Activated T-helper 1 cell treated with anti-CD3 and anti-CD28 coated beads, Interleukin-12 subunit alpha, Interleukin-12 subunit beta, Interleukin-2, Interleukin-4 antibody, amounts not matched to agents 30 ng/mL and 10 ng/mL and 1 ng/mL, durations not matched to agents 14 hours and 24 hours and 36 hours (primary cell): Measurements from ENCODE around the gene DIRAS1. TPM values are rescaled to one million over a fixed set of nuclear protein-coding genes. Genes with fewer than 3 reads are reported as not detected.
"Not testable (repeated sequence)": the region's sequence is repeated elsewhere in the genome, so short reads cannot be mapped to it uniquely, and the experiment has no call there.

ENCODE experiments used
- DNase-seq: peaks from one replicate; pipeline ENCODE4 v3.0.0; 2021; ENCODE audit warnings: low spot score
- H3K27ac Mint-ChIP-seq: one replicate; pipeline ENCODE4 v1.8.0; 2021; ENCODE audit warnings: mild to moderate bottlenecking, mixed read lengths
- H3K27me3 Mint-ChIP-seq: one replicate; pipeline ENCODE4 v1.8.0; 2022; ENCODE audit warnings: mild to moderate bottlenecking, moderate library complexity, mixed read lengths; ENCODE audit not compliant: insufficient read depth
- H3K36me3 Mint-ChIP-seq: one replicate; pipeline ENCODE4 v1.8.0; 2021; ENCODE audit warnings: low read depth, mixed read lengths
- H3K4me1 Mint-ChIP-seq: one replicate; pipeline ENCODE4 v1.8.0; 2021; ENCODE audit warnings: low read depth, mixed read lengths
- H3K4me3 Mint-ChIP-seq: one replicate; pipeline ENCODE4 v1.8.0; 2021; ENCODE audit warnings: mild to moderate bottlenecking, moderate library complexity, mixed read lengths
- H3K9me3 Mint-ChIP-seq: one replicate; pipeline ENCODE4 v1.8.0; 2021; ENCODE audit warnings: mixed read lengths
- intact Hi-C: fragments of 100-400 bp; cut with micrococcal nuclease; formaldehyde crosslinking; loops from one replicate; pipeline ENCODE4 v1.15.1; 2024
- total RNA-seq: library from RNA; stranded (reverse); gene quantifications from 2 replicates; pipeline ENCODE4 v1.2.3, GENCODE V29; 2022

DIRAS1 gene
- total RNA-seq, 1 donor from 2014 or later = not detected

GRCh38 chr19:2719232-2719735, 1.9 kb downstream of the DIRAS1 start:
- no peaks in the 10 kb centered on the region for H3K4me1 Mint-ChIP-seq
- no peak for DNase-seq
- H3K4me3 Mint-ChIP-seq = no peak overlapping the region
- H3K9me3 Mint-ChIP-seq = peaks cover 11% of the 10 kb centered on the region
- no peak overlapping the region for H3K27ac Mint-ChIP-seq
- intact Hi-C loops = no loop called here
- H3K27me3 Mint-ChIP-seq = peaks cover 26% of the 10 kb centered on the region
- H3K36me3 Mint-ChIP-seq = no peaks in the 10 kb centered on the region

DNA sequence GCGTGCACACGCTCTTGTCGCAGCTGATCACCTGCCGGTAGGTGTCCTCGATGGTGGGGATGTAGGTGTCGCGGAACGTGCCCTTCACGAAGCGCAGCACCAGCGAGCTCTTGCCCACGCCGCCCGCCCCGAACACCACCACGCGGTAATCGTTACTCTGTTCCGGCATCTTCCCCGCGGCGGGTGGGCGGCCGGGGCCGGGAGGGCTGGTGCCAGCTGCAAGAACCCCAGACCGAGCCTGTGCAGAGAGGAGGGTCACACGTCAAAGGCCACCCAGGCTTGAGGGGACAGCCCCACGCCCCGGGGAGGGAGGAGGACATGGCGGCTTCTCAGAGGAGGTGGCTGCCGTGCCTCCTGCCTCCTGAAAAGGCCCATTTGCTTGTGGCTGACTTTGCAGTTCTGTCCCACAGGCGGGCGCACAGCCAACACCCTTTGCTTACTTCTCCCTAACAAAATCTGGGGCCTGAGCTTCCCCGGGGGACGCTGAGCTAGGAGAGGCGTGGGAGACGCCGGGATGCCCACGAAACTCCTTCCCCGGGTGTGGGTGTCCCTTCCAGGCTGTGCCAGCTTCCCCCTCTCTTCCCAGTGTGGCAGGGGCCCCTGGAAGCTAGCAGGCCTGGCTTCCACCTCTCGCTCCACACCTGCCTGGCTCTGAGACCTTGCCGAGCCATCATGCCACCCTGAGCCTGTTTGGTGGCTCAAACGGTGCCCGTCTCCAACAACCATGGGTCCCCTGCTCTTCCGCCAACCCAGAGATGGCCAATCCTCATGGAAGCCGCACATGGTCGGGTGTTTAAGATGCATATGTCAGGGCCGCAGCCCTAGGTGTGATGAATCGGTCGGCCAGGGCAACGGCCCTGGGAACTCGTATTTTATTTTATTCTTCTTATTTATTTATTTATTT, 3.3 kb downstream of the DIRAS1 start:
- H3K9me3 Mint-ChIP-seq = peaks cover 11% of the 10 kb centered on the region
- H3K27me3 Mint-ChIP-seq = peaks cover 24% of the 10 kb centered on the region
- H3K36me3 Mint-ChIP-seq = no peaks in the 10 kb centered on the region
- H3K27ac Mint-ChIP-seq = no peak overlapping the region
- no peak overlapping the region for H3K4me3 Mint-ChIP-seq
- intact Hi-C loops = no loop called here
- DNase-seq = no peak
- no peaks in the 10 kb centered on the region for H3K4me1 Mint-ChIP-seq

DNA sequence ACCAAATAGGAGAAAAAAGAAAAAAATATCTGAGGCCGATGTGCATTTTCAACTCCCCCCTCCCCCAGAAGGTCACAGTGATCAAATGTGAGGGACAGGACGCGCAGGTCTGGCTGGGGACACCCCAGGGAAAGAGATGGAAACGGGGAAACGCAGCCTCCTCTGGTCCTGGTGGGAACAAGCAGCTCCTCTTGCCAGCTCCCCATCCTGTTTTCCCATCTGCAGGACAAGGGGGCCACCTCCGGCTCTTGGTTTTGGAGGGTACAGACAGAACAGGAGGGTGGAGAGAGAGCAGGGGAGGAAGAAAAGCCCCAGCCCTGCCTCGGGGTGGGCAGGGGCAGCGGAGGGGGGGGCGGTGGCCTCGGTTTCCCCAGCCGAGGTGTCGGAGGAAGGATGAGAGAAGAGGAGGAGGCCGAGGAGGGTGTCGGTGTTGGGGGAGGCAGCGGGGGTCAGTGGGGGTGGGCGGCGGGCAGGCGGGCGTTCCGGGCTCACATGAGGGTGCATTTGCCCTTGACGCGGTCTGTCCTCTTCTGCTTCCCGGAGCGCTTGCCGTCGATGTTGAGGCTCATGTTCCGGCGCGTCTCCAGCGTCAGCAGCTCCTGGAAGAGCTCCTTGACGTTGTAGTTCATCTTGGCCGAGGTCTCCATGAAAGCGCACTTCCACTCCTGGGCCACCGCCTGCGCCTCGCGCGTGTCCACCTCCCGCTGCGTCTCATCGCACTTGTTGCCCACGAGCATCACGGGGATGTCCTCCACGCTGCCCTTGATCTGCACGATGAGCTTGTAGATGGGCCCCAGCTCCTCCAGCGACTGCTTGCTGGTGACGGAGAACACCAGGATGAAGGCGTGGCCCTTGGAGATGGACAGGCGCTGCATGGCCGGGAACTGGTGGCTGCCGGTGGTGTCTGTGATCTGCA, 4.2 kb downstream of the DIRAS1 start:
- H3K36me3 Mint-ChIP-seq = no peaks in the 10 kb centered on the region
- peaks cover 11% of the 10 kb centered on the region for H3K9me3 Mint-ChIP-seq
- no peak overlapping the region for H3K27ac Mint-ChIP-seq
- peaks cover 21% of the 10 kb centered on the region for H3K27me3 Mint-ChIP-seq
- no peak for DNase-seq
- H3K4me1 Mint-ChIP-seq = no peaks in the 10 kb centered on the region
- no peak overlapping the region for H3K4me3 Mint-ChIP-seq
- intact Hi-C loops = no loop called here

DNA sequence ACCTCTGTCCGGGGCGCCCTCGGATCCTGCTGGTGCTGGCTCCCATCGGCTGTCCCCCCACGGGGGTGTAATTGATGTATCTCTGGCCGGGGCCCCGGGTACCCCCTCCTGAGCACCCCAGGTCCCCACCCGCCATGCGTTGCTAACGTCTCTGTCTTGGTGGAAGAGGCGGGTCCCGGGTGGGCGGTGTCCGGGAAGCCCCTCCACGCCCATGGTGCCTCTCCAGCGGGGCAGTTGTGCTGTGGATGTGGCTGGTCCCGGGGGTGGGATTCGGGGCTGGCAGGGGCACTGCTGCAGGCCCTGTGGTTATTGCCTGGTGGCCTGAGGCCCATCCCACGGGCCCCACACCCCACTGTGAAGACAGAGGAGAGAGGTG, 4.9 kb downstream of the DIRAS1 start:
- intact Hi-C loops = no loop called here
- H3K36me3 Mint-ChIP-seq = no peaks in the 10 kb centered on the region

GRCh38 chr19:2715470-2716274, 5.5 kb downstream of the DIRAS1 start:
- no peak overlapping the region for H3K4me3 Mint-ChIP-seq
- no peak overlapping the region for H3K27ac Mint-ChIP-seq
- intact Hi-C loops = no loop called here
- H3K4me1 Mint-ChIP-seq = no peaks in the 10 kb centered on the region
- H3K27me3 Mint-ChIP-seq = peaks cover 18% of the 10 kb centered on the region
- H3K36me3 Mint-ChIP-seq = no peaks in the 10 kb centered on the region
- peaks cover 11% of the 10 kb centered on the region for H3K9me3 Mint-ChIP-seq
- no peak for DNase-seq

More for the DNA sequence above, 4.9 kb downstream of the DIRAS1 start:
- no peak for DNase-seq
- Mint-ChIP-seq H3K27ac (no peak overlapping the region), H3K4me1 (no peaks in the 10 kb centered on the region), H3K27me3 (peaks cover 18% of the 10 kb centered on the region), H3K9me3 (peaks cover 11% of the 10 kb centered on the region), H3K4me3 (no peak overlapping the region)

GRCh38 chr19:2714531-2715269, 6.5 kb downstream of the DIRAS1 start:
- Mint-ChIP-seq H3K4me1 (no peaks in the 10 kb centered on the region), H3K9me3 (peaks cover 11% of the 10 kb centered on the region)

GRCh38 chr19:2714102-2714501, 7.1 kb downstream of the DIRAS1 start:
- intact Hi-C loops, H3K4me3 Mint-ChIP-seq, H3K27ac Mint-ChIP-seq, H3K36me3 Mint-ChIP-seq, H3K27me3 Mint-ChIP-seq, H3K4me1 Mint-ChIP-seq, DNase-seq: not testable (repeated sequence)
- peaks cover 11% of the 10 kb centered on the region for H3K9me3 Mint-ChIP-seq

More at GRCh38 chr19:2714531-2715269, 6.5 kb downstream of the DIRAS1 start:
- Mint-ChIP-seq H3K27me3 (peaks cover 13% of the 10 kb centered on the region), H3K36me3 (no peaks in the 10 kb centered on the region), H3K27ac (no peak overlapping the region), H3K4me3 (no peak overlapping the region)
- intact Hi-C loops = no loop called here
- no peak for DNase-seq

DNA sequence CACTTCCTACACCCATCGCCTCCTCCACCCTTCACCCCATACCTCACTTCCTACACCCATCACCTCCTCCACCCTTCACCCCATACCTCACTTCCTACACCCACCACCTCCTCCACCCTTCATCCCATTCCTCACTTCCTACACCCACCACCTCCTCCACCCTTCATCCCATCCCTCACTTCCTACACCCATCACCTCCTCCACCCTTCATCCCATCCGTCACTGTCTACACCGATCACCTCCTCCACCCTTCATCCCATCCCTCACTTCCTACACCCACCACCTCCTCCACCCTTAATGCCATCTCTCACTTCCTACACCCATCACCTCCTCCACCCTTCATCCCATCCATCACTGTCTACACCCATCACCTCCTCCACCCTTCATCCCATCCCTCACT, 8.0 kb downstream of the DIRAS1 start:
- intact Hi-C loops, H3K4me3 Mint-ChIP-seq, H3K4me1 Mint-ChIP-seq, H3K27me3 Mint-ChIP-seq, H3K36me3 Mint-ChIP-seq, DNase-seq, H3K27ac Mint-ChIP-seq: not testable (repeated sequence)
- peaks cover 11% of the 10 kb centered on the region for H3K9me3 Mint-ChIP-seq

GRCh38 chr19:2711875-2712205, 9.3 kb downstream of the DIRAS1 start:
- H3K36me3 Mint-ChIP-seq = no peaks in the 10 kb centered on the region
- intact Hi-C loops = no loop called here
- H3K4me3 Mint-ChIP-seq = no peak overlapping the region
- peaks cover 11% of the 10 kb centered on the region for H3K9me3 Mint-ChIP-seq
- no peak overlapping the region for H3K27ac Mint-ChIP-seq
- no peaks in the 10 kb centered on the region for H3K4me1 Mint-ChIP-seq
- no peak for DNase-seq
- H3K27me3 Mint-ChIP-seq = peaks cover 2% of the 10 kb centered on the region

- intact Hi-C loops = no loop called here
- no peak for DNase-seq
- peaks cover 11% of the 10 kb centered on the region for H3K9me3 Mint-ChIP-seq
- peaks cover 2% of the 10 kb centered on the region for H3K27me3 Mint-ChIP-seq
- H3K4me3 Mint-ChIP-seq = no peak overlapping the region
- H3K27ac Mint-ChIP-seq = no peak overlapping the region
- no peaks in the 10 kb centered on the region for H3K4me1 Mint-ChIP-seq
- no peaks in the 10 kb centered on the region for H3K36me3 Mint-ChIP-seq
Measured at GRCh38 chr19:2711172-2711874, 9.8 kb downstream of the DIRAS1 start.

- Mint-ChIP-seq H3K27me3 (no peaks in the 10 kb centered on the region), H3K9me3 (no peaks in the 10 kb centered on the region), H3K4me1 (no peaks in the 10 kb centered on the region), H3K4me3 (no peak overlapping the region), H3K27ac (no peak overlapping the region), H3K36me3 (no peaks in the 10 kb centered on the region)
- intact Hi-C loops = no loop called here
- DNase-seq = no peak
Measured at GRCh38 chr19:2706251-2706650, 14.9 kb downstream of the DIRAS1 start.
